GM12891 (cell line): ENCODE data around the gene GPC6.

Experiments
- POLR2A ChIP-seq: IDR thresholded peaks from 2 replicates; pipeline ENCODE4 v1.6.1; 2011; ENCODE audit warnings: low read depth, low read length, control low read depth
- POU2F2 ChIP-seq: IDR thresholded peaks from 2 replicates; pipeline ENCODE4 v1.6.1; 2011; ENCODE audit warnings: low read depth, mild to moderate bottlenecking, control low read depth, low read length, moderate library complexity
- TAF1 ChIP-seq: IDR thresholded peaks from 2 replicates; pipeline ENCODE4 v1.6.1; 2011; ENCODE audit warnings: low read depth, low read length, control low read depth

- TF ChIP-seq POLR2A, result no peak
- no peak for TF ChIP-seq POU2F2
- TF ChIP-seq TAF1, result no peak
Observed at GRCh38 chr13:93343097-93343496, 116.5 kb downstream of the GPC6 start.
